GM10847 (cell line): Measurements from ENCODE around the gene FIGNL2.

Experiments
- POLR2A ChIP-seq: IDR thresholded peaks from 2 replicates; pipeline ENCODE4 v1.6.1; 2011; ENCODE audit not compliant: insufficient read length; ENCODE audit errors: extremely low read depth

The FIGNL2 gene

GRCh38 chr12:51848326-51848727 is at the start of gene FIGNL2:
Gene FIGNL2, minus strand, starts transcription at chr12:51848718. Its CDS starts 26,305 bp downstream, at chr12:51822413.
- TF ChIP-seq POLR2A = no peak

- no peak for TF ChIP-seq POLR2A
Measured at GRCh38 chr12:51897181-51897580, 48.7 kb upstream of the FIGNL2 start.

GRCh38 chr12:51896236-51896635 is 47.7 kb upstream of the FIGNL2 start:
- no peak for TF ChIP-seq POLR2A

GRCh38 chr12:51895378-51896135 is 47.0 kb upstream of the FIGNL2 start:
- TF ChIP-seq POLR2A = no peak

- TF ChIP-seq POLR2A = no peak
Measured at GRCh38 chr12:51893786-51894185, 45.3 kb upstream of the FIGNL2 start.

GRCh38 chr12:51891843-51892242 is 43.3 kb upstream of the FIGNL2 start:
- no peak for TF ChIP-seq POLR2A

- no peak for TF ChIP-seq POLR2A
Measured at GRCh38 chr12:51890511-51891171, 42.1 kb upstream of the FIGNL2 start.

GRCh38 chr12:51890133-51890464 is 41.6 kb upstream of the FIGNL2 start:
- TF ChIP-seq POLR2A = no peak

GRCh38 chr12:51889216-51890132 is 41.0 kb upstream of the FIGNL2 start:
- no peak for TF ChIP-seq POLR2A

GRCh38 chr12:51888316-51889215 is 40.0 kb upstream of the FIGNL2 start:
- no peak for TF ChIP-seq POLR2A

- TF ChIP-seq POLR2A = no peak
Measured at GRCh38 chr12:51887476-51888315, 39.2 kb upstream of the FIGNL2 start, which contains the start of gene ANKRD33. Gene ANKRD33, plus strand, starts transcription at chr12:51888103. Its CDS starts 84 bp downstream, at chr12:51888187.

GRCh38 chr12:51886021-51886710 is 37.6 kb upstream of the FIGNL2 start:
- TF ChIP-seq POLR2A = no peak

GRCh38 chr12:51884676-51885229 is 36.2 kb upstream of the FIGNL2 start:
- TF ChIP-seq POLR2A = no peak
